BE2C (cell line): ENCODE results near the gene GTF3C1.

Source experiments
- DNase-seq: peaks from one replicate; pipeline ENCODE4 v3.0.0-alpha.2; 2020
- H3K27me3 ChIP-seq: fragments of 250-450 bp; sonication (Bioruptor Pico); 2 replicates; pipeline ENCODE4 v1.5.1; 2020; ENCODE audit warnings: mild to moderate bottlenecking
- H3K36me3 ChIP-seq: fragments of 250-450 bp; sonication (Bioruptor Pico); 2 replicates; pipeline ENCODE4 v1.5.1; 2020; ENCODE audit warnings: mild to moderate bottlenecking
- H3K4me1 ChIP-seq: fragments of 250-450 bp; sonication (Bioruptor Pico); 2 replicates; pipeline ENCODE4 v1.5.1; 2020
- H3K4me3 ChIP-seq: 2 replicates; pipeline ENCODE4 v1.5.1; 2011; ENCODE audit warnings: low read depth, low read length
- H3K9me3 ChIP-seq: fragments of 250-450 bp; sonication (Bioruptor Pico); 2 replicates; pipeline ENCODE4 v1.5.1; 2020
- CTCF ChIP-seq: IDR thresholded peaks from 2 replicates; pipeline ENCODE4 v1.5.1; 2012; ENCODE audit warnings: mild to moderate bottlenecking, low read depth, low read length

GTF3C1 gene

DNA sequence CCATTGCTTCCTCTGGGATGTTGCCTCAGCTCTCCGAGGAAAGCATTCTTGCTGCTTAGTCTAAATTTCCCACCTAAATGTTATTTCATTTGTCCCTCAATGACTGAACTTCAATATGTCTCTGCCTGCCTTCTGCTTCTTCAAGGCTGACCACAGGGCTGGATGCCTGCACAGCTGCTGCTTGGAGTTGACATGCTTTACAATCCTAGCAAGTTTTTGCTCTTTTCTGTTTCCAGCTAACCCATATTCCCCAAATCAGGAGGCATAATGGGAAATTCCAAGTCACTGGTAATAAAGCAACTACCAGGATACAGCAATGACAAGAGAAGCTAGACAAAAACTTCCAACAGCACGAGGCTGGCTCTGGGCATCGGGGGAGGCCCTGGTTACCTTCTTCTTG is 48.9 kb downstream of the GTF3C1 start:
- no peak for TF ChIP-seq CTCF
- Histone ChIP-seq H3K4me3 (no peak overlapping the region), H3K4me1 (no peaks in the 10 kb centered on the region), H3K27me3 (no peaks in the 10 kb centered on the region), H3K36me3 (peaks cover 94% of the 10 kb centered on the region), H3K9me3 (no peaks in the 10 kb centered on the region)
- no peak for DNase-seq

DNA sequence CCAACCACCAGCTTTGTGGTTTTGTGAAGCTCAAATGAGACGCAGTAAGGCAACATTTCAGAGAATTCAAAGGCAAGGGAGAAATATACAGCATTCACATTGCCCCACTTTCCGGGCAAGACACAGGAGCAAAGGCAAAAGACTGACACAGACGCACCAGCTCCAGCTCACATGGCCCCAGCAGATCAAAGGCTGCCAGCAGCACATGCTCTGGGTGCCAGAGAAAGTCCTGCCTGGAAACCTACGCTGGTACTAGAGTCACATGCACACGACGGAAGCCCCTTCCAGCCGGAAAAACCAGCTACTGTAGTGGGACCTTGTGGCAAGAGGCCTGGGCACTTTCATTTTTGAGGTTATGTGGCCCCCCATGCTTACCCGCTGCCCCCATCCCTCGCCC is 50.1 kb downstream of the GTF3C1 start:
- H3K4me3 ChIP-seq: no peak overlapping the region
- DNase-seq: no peak
- H3K9me3 ChIP-seq: no peaks in the 10 kb centered on the region
- no peaks in the 10 kb centered on the region for H3K27me3 ChIP-seq
- no peaks in the 10 kb centered on the region for H3K4me1 ChIP-seq
- H3K36me3 ChIP-seq: peaks cover 94% of the 10 kb centered on the region
- TF ChIP-seq CTCF: no peak

DNA sequence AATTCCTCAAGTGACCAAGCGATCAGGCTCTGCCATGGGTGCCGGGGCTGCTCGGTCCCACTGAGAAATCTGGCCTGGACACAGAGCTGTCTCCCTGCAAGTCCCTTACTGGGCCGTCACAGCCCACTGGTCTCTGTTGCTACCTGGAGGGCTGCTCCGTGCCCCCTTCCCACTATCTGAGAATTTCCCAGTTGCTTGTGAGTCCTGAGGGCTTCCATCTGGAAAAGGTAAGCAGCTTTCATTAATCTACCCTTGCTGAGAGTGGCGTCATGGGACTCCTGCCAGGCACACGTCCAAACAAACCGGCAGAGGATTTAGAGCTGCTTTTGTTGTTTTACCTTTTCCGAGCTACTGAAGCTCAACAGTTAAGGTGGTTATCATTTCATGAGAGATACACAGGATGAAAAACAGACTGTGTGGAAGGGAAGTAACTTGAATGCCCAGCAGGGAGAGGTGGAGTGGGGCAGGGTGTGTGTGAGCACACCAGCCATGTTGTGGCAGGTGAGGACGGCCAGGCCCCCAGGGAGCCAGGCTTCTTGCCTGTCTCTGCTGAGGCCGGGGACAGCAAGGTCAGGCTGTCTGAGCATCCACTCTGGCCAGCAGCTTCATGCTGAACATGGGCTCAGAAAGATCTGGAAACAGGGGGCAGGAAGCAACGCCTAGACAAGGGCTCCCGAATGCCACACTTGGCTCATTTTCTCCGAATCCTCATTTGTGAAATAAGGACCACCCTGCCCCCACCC is 50.6 kb downstream of the GTF3C1 start:
- no peak for TF ChIP-seq CTCF
- Histone ChIP-seq H3K4me1 (no peaks in the 10 kb centered on the region), H3K36me3 (peaks cover 92% of the 10 kb centered on the region), H3K9me3 (no peaks in the 10 kb centered on the region), H3K4me3 (no peak overlapping the region), H3K27me3 (no peaks in the 10 kb centered on the region)
- no peak for DNase-seq

GRCh38 chr16:27498031-27498825 is 51.5 kb downstream of the GTF3C1 start:
- DNase-seq: no peak
- no peak for TF ChIP-seq CTCF
- no peaks in the 10 kb centered on the region for H3K4me1 ChIP-seq
- H3K36me3 ChIP-seq: peaks cover 85% of the 10 kb centered on the region
- H3K9me3 ChIP-seq: no peaks in the 10 kb centered on the region
- no peak overlapping the region for H3K4me3 ChIP-seq
- no peaks in the 10 kb centered on the region for H3K27me3 ChIP-seq

- TF ChIP-seq CTCF: no peak
- no peaks in the 10 kb centered on the region for H3K27me3 ChIP-seq
- H3K4me3 ChIP-seq: no peak overlapping the region
- no peaks in the 10 kb centered on the region for H3K4me1 ChIP-seq
- no peaks in the 10 kb centered on the region for H3K9me3 ChIP-seq
- H3K36me3 ChIP-seq: peaks cover 84% of the 10 kb centered on the region
- DNase-seq: no peak
These were observed 54.5 kb downstream of the GTF3C1 start for GRCh38 chr16:27495191-27495590.

GRCh38 chr16:27492588-27492979 is 57.1 kb downstream of the GTF3C1 start:
- H3K36me3 ChIP-seq: peaks cover 82% of the 10 kb centered on the region
- no peaks in the 10 kb centered on the region for H3K4me1 ChIP-seq
- no peaks in the 10 kb centered on the region for H3K9me3 ChIP-seq
- no peak for TF ChIP-seq CTCF
- H3K4me3 ChIP-seq: no peak overlapping the region
- H3K27me3 ChIP-seq: no peaks in the 10 kb centered on the region
- DNase-seq: no peak
